ENCODE results near the gene LONP1.

GRCh38 chr19:5652261-5652660, 67.7 kb downstream of the LONP1 start:
- no peak for TF ChIP-seq CTCF (IDR thresholded peaks at IDR 0.05)
- TF ChIP-seq, protein P1, sequence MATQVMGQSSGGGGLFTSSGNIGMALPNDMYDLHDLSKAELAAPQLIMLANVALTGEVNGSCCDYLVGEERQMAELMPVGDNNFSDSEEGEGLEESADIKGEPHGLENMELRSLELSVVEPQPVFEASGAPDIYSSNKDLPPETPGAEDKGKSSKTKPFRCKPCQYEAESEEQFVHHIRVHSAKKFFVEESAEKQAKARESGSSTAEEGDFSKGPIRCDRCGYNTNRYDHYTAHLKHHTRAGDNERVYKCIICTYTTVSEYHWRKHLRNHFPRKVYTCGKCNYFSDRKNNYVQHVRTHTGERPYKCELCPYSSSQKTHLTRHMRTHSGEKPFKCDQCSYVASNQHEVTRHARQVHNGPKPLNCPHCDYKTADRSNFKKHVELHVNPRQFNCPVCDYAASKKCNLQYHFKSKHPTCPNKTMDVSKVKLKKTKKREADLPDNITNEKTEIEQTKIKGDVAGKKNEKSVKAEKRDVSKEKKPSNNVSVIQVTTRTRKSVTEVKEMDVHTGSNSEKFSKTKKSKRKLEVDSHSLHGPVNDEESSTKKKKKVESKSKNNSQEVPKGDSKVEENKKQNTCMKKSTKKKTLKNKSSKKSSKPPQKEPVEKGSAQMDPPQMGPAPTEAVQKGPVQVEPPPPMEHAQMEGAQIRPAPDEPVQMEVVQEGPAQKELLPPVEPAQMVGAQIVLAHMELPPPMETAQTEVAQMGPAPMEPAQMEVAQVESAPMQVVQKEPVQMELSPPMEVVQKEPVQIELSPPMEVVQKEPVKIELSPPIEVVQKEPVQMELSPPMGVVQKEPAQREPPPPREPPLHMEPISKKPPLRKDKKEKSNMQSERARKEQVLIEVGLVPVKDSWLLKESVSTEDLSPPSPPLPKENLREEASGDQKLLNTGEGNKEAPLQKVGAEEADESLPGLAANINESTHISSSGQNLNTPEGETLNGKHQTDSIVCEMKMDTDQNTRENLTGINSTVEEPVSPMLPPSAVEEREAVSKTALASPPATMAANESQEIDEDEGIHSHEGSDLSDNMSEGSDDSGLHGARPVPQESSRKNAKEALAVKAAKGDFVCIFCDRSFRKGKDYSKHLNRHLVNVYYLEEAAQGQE (IDR thresholded peaks at IDR 0.05; ENCODE audit: low read depth, low read length) = no peak
